SH-SY5Y (cell line): ENCODE measurements around the gene RBSN.

ENCODE experiments used
- GATA2 ChIP-seq: IDR thresholded peaks from 2 replicates; pipeline ENCODE4 v1.6.1; 2011; ENCODE audit warnings: mild to moderate bottlenecking, low read depth, low read length
- GATA3 ChIP-seq: IDR thresholded peaks from 2 replicates; pipeline ENCODE4 v1.6.1; 2011; ENCODE audit warnings: low read depth, mild to moderate bottlenecking, low read length, moderate library complexity

DNA sequence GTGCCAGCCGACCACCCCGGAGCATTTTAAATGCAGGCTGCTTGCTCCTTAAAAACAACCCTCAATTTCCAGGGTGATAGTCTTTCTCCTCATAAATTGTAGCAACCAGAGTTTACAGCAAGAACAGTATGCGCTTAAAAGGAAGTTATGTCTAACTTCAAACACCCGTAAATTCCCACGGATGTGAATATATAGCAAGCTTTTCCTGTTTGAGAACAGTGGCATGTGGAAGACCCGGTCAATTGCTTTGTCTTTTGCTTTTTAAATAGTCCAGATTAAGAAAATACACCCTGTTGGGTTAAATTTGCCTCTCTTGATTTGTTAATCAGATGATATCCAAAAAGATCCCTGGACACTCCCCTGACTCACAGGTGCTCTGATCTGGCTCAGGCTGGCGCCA, 54.6 kb downstream of the RBSN start:
- no peak for TF ChIP-seq GATA2
- no peak for TF ChIP-seq GATA3
